OCI-M1 (cell line): ENCODE data around the gene HAPSTR1.
"Not testable (repeated sequence)": the region's sequence is repeated elsewhere in the genome, so short reads cannot be mapped to it uniquely, and the experiment has no call there.

Experiments
- DNase-seq: peaks from one replicate; lab custom pipeline; 2025; lab: John Stamatoyannopoulos, UW

The HAPSTR1 gene

GRCh38 chr16:9090960-9091866 lies at the start of gene HAPSTR1:
TSS of gene HAPSTR1 (plus strand) at chr16:9091644. CDS start at chr16:9092045, 401 bp downstream.
- DNase-seq, result peak; percentile 99

- no peak for DNase-seq
Measured at GRCh38 chr16:9042533-9042932, 48.9 kb upstream of the HAPSTR1 start.

GRCh38 chr16:9042964-9043680 lies 48.3 kb upstream of the HAPSTR1 start:
- no peak for DNase-seq

GRCh38 chr16:9045562-9045961 lies 45.9 kb upstream of the HAPSTR1 start:
- not testable (repeated sequence) for DNase-seq

GRCh38 chr16:9046667-9047055 lies 44.8 kb upstream of the HAPSTR1 start:
- DNase-seq, result no peak

- peak; percentile 94 for DNase-seq
Measured at GRCh38 chr16:9047689-9048301, 43.6 kb upstream of the HAPSTR1 start.

- no peak for DNase-seq
Measured at GRCh38 chr16:9048302-9048700, 43.1 kb upstream of the HAPSTR1 start.

GRCh38 chr16:9049241-9049640 lies 42.2 kb upstream of the HAPSTR1 start:
- DNase-seq, result no peak

- DNase-seq, result peak; percentile 43
Measured at GRCh38 chr16:9050102-9050830, 41.2 kb upstream of the HAPSTR1 start.

GRCh38 chr16:9053006-9053601 lies 38.3 kb upstream of the HAPSTR1 start:
- DNase-seq, result peak; percentile 78

- DNase-seq, result no peak
Measured at GRCh38 chr16:9054460-9054859, 37.0 kb upstream of the HAPSTR1 start.

GRCh38 chr16:9055115-9055514 lies 36.3 kb upstream of the HAPSTR1 start:
- DNase-seq, result no peak

GRCh38 chr16:9055661-9056060 lies 35.8 kb upstream of the HAPSTR1 start:
- DNase-seq, result no peak

GRCh38 chr16:9056061-9056460 lies 35.4 kb upstream of the HAPSTR1 start:
- no peak for DNase-seq

GRCh38 chr16:9058211-9058610 lies 33.2 kb upstream of the HAPSTR1 start:
- DNase-seq, result no peak

GRCh38 chr16:9060225-9060624 lies 31.2 kb upstream of the HAPSTR1 start:
- no peak for DNase-seq

- peak; percentile 51 for DNase-seq
Measured at GRCh38 chr16:9061358-9061813, 30.1 kb upstream of the HAPSTR1 start.

- no peak for DNase-seq
Measured at GRCh38 chr16:9062301-9062700, 29.1 kb upstream of the HAPSTR1 start.

GRCh38 chr16:9065077-9065476 lies 26.4 kb upstream of the HAPSTR1 start:
- no peak for DNase-seq

GRCh38 chr16:9068886-9069285 lies 22.6 kb upstream of the HAPSTR1 start:
- DNase-seq, result no peak

GRCh38 chr16:9070254-9070653 lies 21.2 kb upstream of the HAPSTR1 start:
- DNase-seq, result no peak
